ENCODE measurements around the gene COBL.

- TF ChIP-seq CTCF (IDR thresholded peaks at IDR 0.05) (no peak), SIN3A (IDR thresholded peaks at IDR 0.05; ENCODE audit: borderline replicate concordance, insufficient read depth, low read depth, low read length) (no peak)
Measured at GRCh38 chr7:51071427-51071826, 245.2 kb downstream of the COBL start.
